Keratinocyte (primary cell): Measurements from ENCODE around the gene PDILT. TPM values are rescaled to one million over a fixed set of nuclear protein-coding genes. Genes with fewer than 3 reads are reported as not detected.

Experiments used
- DNase-seq: peaks from one replicate; pipeline ENCODE4 v3.0.0-alpha.2; 2011; ENCODE audit warnings: low read depth, missing footprints, low spot score
- FAIRE-seq: peaks from 2 replicates; lab custom pipeline; 2011; peaks lifted over from hg19 to GRCh38; lab: Jason Lieb, UNC
- H2AFZ ChIP-seq: 2 replicates; pipeline ENCODE4 v1.6.0; 2012; ENCODE audit warnings: low read length, control low read depth, inconsistent platforms; ENCODE audit not compliant: control insufficient read depth
- H3K27ac ChIP-seq: 2 replicates; pipeline ENCODE4 v1.5.1; 2011; ENCODE audit warnings: low read length; ENCODE audit not compliant: control insufficient read depth, insufficient read depth
- H3K27me3 ChIP-seq: 3 replicates; pipeline ENCODE4 v1.6.0; 2011; ENCODE audit warnings: low read length; ENCODE audit not compliant: control insufficient read depth, insufficient read depth; ENCODE audit errors: extremely low read depth
- H3K36me3 ChIP-seq, 2 experiments: 2 replicates in 1 of 2; 3 replicates in 1 of 2; pipeline ENCODE4 v1.5.1; 2011; ENCODE audit warnings: low read length in 2 of 2, mild to moderate bottlenecking in 1 of 2; ENCODE audit not compliant: control insufficient read depth in 2 of 2, insufficient read depth in 2 of 2; ENCODE audit errors: extremely low read depth in 1 of 2
- H3K4me1 ChIP-seq: 3 replicates; pipeline ENCODE4 v1.5.1; 2011; ENCODE audit warnings: low read length; ENCODE audit not compliant: control insufficient read depth, insufficient read depth; ENCODE audit errors: extremely low read depth
- H3K4me2 ChIP-seq: 3 replicates; pipeline ENCODE4 v1.6.0; 2011; ENCODE audit warnings: low read depth, low read length; ENCODE audit not compliant: control insufficient read depth, insufficient read depth; ENCODE audit errors: extremely low read depth
- H3K4me3 ChIP-seq, 3 experiments: fragments of 200-600 bp in 1 of 3; sonication (generic) in 1 of 3; 2 replicates in 2 of 3; 3 replicates in 1 of 3; pipeline ENCODE4 v1.5.1; 2011 to 2016; ENCODE audit warnings: low read length in 3 of 3, mild to moderate bottlenecking in 3 of 3, control low read depth in 2 of 3, inconsistent platforms in 1 of 3, low read depth in 1 of 3, mixed read lengths in 1 of 3, mixed run types in 1 of 3, moderate library complexity in 1 of 3; ENCODE audit not compliant: control insufficient read depth in 2 of 3, insufficient read depth in 2 of 3; ENCODE audit errors: extremely low read depth in 1 of 3
- H3K79me2 ChIP-seq: 2 replicates; pipeline ENCODE4 v1.6.0; 2012; ENCODE audit warnings: low read length; ENCODE audit not compliant: control insufficient read depth, insufficient read depth
- H3K9ac ChIP-seq: 3 replicates; pipeline ENCODE4 v1.6.0; 2011; ENCODE audit warnings: low read length; ENCODE audit not compliant: control insufficient read depth, insufficient read depth; ENCODE audit errors: extremely low read depth
- H3K9me1 ChIP-seq: 3 replicates; pipeline ENCODE4 v1.6.0; 2011; ENCODE audit warnings: low read length; ENCODE audit not compliant: control insufficient read depth, insufficient read depth; ENCODE audit errors: extremely low read depth
- H3K9me3 ChIP-seq: 2 replicates; pipeline ENCODE4 v1.5.1; 2012; ENCODE audit warnings: low read depth, low read length; ENCODE audit not compliant: control insufficient read depth
- H4K20me1 ChIP-seq: 3 replicates; pipeline ENCODE4 v1.6.0; 2011; ENCODE audit warnings: low read length; ENCODE audit not compliant: control insufficient read depth, insufficient read depth; ENCODE audit errors: extremely low read depth
- EZH2 ChIP-seq: IDR thresholded peaks from one replicate; pipeline ENCODE4 v1.6.1; 2012; ENCODE audit warnings: inconsistent platforms, mild to moderate bottlenecking, low read length, moderate library complexity
- dilution Hi-C: fragments of 300-500 bp; cut with MboI; formaldehyde crosslinking; loops from one replicate; pipeline ENCODE4 v1.7.0; 2020; ENCODE audit warnings: low sequenced_read_pairs; ENCODE audit not compliant: extremely low pct_ligation_motif_present
- polyA plus RNA-seq, 5 experiments: library from polyadenylated mRNA; depleted of rRNA in 3 of 5; stranded (reverse) in 3 of 5; stranded (forward) in 1 of 5; unstranded in 1 of 5; fragments of >200 nt; gene quantifications; 1 replicate in 1 of 5; 2 replicates in 3 of 5; 3 replicates in 1 of 5; pipeline versions ENCODE4 v1.2.1 to v1.2.3, GENCODE V29; 2011 to 2012; ENCODE audit warnings: missing spikeins in 2 of 5, low read depth in 1 of 5, low replicate concordance in 1 of 5
- TF ChIP-seq, protein P1 (sequence below), 3 experiments: IDR thresholded peaks in 1 of 3; conservative IDR thresholded peaks in 1 of 3; optimal IDR thresholded peaks in 1 of 3; 2 replicates in 2 of 3; 3 replicates in 1 of 3; pipeline versions ENCODE3 to v1.5.1; 2011; ENCODE audit warnings: low read length in 3 of 3, mild to moderate bottlenecking in 3 of 3, moderate library complexity in 2 of 3, control low read depth in 1 of 3, inconsistent platforms in 1 of 3; ENCODE audit not compliant: insufficient read depth in 2 of 3; ENCODE audit errors: extremely low read depth in 1 of 3

Gene PDILT
- polyA plus RNA-seq, 1 donor (not counting 4 experiments of a cell fraction or from before 2014, with no cell fraction given): not detected

DNA sequence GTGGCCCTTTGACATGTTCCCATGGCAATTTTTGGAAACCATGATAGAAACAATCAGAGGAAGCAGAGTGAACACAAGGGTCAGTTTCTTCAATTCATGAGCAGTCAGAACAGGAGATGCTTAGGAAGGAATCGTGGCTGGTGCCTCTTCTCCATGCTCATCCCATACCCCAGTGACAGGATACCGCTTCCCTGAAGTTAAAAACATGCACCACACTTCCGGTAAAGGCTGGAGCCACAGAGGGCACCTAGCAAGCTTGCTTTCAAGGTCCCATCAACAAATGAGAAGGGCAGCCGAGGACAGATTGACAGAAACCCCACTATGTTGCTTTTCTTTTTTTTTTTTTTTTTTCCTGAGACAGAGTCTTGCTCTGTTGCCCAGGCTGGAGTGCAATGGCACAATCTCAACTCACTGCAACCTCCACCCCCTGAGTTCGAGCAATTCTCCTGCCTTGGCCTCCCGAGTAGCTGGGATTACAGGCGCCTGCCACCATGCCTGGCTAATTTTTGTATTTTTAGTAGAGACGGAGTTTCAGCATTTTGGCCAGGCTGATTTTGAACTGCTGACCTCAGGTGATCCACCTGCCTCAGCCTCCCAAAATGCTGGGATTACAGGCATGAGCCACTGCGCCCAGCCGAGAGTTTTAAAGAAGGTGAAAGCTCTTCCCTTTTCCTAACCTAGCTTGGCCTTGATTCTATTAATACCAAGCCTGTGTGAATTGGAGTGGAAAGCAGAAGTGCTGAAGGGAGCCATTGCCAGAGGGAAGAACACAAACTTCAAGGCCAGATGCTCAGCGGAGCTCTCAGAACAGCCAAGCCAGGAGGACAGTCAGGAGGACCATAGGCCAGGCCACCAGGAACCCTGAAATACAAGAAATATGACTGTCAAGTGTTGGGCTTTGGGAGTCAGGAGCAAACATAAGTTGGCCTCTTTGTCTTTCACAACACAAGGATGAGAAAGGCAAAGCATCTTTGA is 93.8 kb downstream of the PDILT start:
- no peaks in the 10 kb centered on the region for H3K4me1 ChIP-seq
- FAIRE-seq (no peak), DNase-seq (no peak)
- dilution Hi-C loops: no loop called here
- TF ChIP-seq, protein P1, sequence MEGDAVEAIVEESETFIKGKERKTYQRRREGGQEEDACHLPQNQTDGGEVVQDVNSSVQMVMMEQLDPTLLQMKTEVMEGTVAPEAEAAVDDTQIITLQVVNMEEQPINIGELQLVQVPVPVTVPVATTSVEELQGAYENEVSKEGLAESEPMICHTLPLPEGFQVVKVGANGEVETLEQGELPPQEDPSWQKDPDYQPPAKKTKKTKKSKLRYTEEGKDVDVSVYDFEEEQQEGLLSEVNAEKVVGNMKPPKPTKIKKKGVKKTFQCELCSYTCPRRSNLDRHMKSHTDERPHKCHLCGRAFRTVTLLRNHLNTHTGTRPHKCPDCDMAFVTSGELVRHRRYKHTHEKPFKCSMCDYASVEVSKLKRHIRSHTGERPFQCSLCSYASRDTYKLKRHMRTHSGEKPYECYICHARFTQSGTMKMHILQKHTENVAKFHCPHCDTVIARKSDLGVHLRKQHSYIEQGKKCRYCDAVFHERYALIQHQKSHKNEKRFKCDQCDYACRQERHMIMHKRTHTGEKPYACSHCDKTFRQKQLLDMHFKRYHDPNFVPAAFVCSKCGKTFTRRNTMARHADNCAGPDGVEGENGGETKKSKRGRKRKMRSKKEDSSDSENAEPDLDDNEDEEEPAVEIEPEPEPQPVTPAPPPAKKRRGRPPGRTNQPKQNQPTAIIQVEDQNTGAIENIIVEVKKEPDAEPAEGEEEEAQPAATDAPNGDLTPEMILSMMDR (optimal IDR thresholded peaks at IDR 0.05 in 1 of 3, IDR thresholded peaks at IDR 0.05 in 1 of 3, conservative IDR thresholded peaks at IDR 0.05 in 1 of 3; ENCODE audit: extremely low read depth in 1 of 3, insufficient read depth in 2 of 3, low read length in 3 of 3): no peak
- TF ChIP-seq EZH2: no peak
- H3K27me3 ChIP-seq: no peaks in the 10 kb centered on the region
- H3K27ac ChIP-seq: no peak overlapping the region
- no peak overlapping the region for H3K4me3 ChIP-seq
- H3K4me2 ChIP-seq: no peak overlapping the region
- no peak overlapping the region for H2AFZ ChIP-seq
- H3K36me3 ChIP-seq: no peaks in the 10 kb centered on the region
- H3K9me3 ChIP-seq: no peaks in the 10 kb centered on the region
- H3K79me2 ChIP-seq: no peaks in the 10 kb centered on the region
- H4K20me1 ChIP-seq: no peaks in the 10 kb centered on the region
- no peak overlapping the region for H3K9ac ChIP-seq
- H3K9me1 ChIP-seq: no peaks in the 10 kb centered on the region

DNA sequence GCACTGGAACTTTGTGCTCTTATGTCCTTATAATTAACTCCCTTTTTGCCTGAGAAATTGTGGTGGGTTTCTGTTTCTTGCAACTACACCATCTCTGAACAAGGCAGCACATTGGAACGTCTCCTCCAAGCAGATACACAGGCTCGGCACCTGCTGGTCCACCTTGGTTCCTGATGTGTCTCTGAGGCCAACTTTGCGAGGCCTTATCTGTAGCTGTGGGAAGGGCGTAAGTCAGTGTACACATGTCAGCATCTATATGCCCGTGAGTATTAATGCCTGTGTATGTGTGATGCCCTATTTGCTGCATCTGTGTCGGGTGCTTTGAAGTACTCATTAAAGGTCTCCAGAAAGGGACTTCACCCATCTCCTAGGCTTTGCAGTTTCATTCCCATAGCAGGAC is 94.8 kb downstream of the PDILT start:
- Histone ChIP-seq H3K36me3 (no peaks in the 10 kb centered on the region), H3K4me2 (no peak overlapping the region), H3K9me1 (no peaks in the 10 kb centered on the region), H3K9me3 (no peaks in the 10 kb centered on the region), H3K27me3 (no peaks in the 10 kb centered on the region), H3K4me1 (no peaks in the 10 kb centered on the region), H3K4me3 (no peak overlapping the region), H4K20me1 (no peaks in the 10 kb centered on the region), H3K27ac (no peak overlapping the region), H2AFZ (no peak overlapping the region), H3K79me2 (no peaks in the 10 kb centered on the region), H3K9ac (no peak overlapping the region)
- FAIRE-seq (no peak), DNase-seq (no peak)
- dilution Hi-C loops: no loop called here
- TF ChIP-seq, protein P1 (optimal IDR thresholded peaks at IDR 0.05 in 1 of 3, IDR thresholded peaks at IDR 0.05 in 1 of 3, conservative IDR thresholded peaks at IDR 0.05 in 1 of 3; ENCODE audit: extremely low read depth in 1 of 3, insufficient read depth in 2 of 3, low read length in 3 of 3): no peak

Other genes starting within 250 kb of the PDILT start
- gene GP2, start 77.2 kb downstream of the PDILT start, polyA plus RNA-seq: not detected in 3 replicates
- gene UMOD, start 52.0 kb downstream of the PDILT start, polyA plus RNA-seq: not detected in 3 replicates
- gene ACSM5, start 4.8 kb upstream of the PDILT start, polyA plus RNA-seq: not detected in 3 replicates
- gene ACSM2A, start 46.8 kb upstream of the PDILT start, polyA plus RNA-seq: not detected in 3 replicates
- not detected in 3 replicates for gene ACSM2B, start 171.6 kb upstream of the PDILT start, polyA plus RNA-seq